NT2/D1 (cell line): ENCODE results near the gene ZNF474.

ENCODE experiments used
- SUZ12 ChIP-seq: IDR thresholded peaks from 2 replicates; pipeline ENCODE4 v1.6.1; 2011; ENCODE audit not compliant: insufficient read length, insufficient read depth; ENCODE audit errors: extremely low read depth
- ZNF274 ChIP-seq: IDR thresholded peaks from 2 replicates; pipeline ENCODE4 v1.6.1; 2011; ENCODE audit warnings: mild to moderate bottlenecking, low read depth, low read length

DNA sequence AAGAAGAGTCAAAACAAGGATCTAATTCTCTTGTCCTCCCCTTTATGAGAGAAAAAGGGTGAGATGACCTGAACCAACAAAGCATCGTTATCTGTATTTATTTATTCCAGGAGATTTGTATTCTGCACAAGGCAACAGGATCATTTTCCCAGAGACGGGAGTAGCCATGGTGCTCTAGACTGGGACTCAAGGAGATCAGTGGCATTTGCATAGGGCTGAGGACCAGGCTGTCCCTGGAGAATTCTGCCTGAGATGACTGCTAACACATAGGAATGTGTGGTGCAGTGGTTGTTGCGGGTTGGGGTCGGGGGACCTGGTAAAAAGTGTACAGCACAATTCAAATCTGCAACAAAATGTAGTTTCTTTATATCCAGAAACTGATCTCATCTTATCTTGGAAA lies 22.3 kb upstream of the ZNF474 start:
- TF ChIP-seq ZNF274 = no peak
- no peak for TF ChIP-seq SUZ12
